HG02938 (cell line): ENCODE results near the gene CAND2.
"Not testable (repeated sequence)": the region's sequence is repeated elsewhere in the genome, so short reads cannot be mapped to it uniquely, and the experiment has no call there.

Experiments
- ATAC-seq: cut with Tn5 transposase; IDR thresholded peaks from one replicate; pipeline ENCODE4 v1.9.1; 2021; ENCODE audit warnings: mild to moderate bottlenecking, moderate library complexity; ENCODE audit not compliant: unreplicated experiment

The CAND2 gene

DNA sequence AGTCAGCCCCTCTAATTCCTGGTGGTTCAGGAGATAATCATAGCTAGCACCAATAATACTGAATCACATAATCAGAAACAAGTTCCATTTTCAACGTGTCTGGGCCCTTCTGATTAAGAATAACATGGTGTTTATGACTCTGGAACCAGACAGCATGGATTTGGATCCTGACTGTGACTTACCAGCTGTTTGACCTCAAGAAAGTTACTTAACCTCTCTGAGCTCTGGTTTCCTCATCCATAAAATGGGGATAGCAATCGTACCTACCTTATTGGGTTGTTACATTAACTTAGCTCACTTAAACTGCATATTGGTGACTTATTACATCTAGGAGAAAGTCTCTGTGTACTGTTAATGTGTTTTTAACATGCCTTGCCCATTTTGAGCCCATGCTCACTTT lies 26.7 kb upstream of the CAND2 start:
- ATAC-seq = no peak

DNA sequence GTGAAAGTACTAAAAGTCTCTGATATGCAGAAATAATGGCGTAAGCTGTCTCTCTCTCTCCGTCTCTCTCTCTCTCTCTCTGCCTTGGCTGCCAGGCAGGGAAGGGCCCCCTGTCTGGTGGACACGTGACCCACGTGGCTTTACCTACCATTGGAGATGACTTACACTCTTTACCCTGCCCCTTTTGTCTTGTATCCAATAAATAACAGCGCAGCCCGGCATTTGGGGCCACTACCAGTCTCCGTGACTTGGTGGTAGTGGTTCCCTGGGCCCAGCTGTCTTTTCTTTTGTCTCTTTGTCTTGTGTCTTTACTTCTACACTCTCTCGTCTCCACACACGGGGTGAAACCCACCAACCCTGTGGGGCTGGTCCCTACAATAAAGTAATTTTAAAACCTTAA lies 25.2 kb upstream of the CAND2 start:
- ATAC-seq = no peak

DNA sequence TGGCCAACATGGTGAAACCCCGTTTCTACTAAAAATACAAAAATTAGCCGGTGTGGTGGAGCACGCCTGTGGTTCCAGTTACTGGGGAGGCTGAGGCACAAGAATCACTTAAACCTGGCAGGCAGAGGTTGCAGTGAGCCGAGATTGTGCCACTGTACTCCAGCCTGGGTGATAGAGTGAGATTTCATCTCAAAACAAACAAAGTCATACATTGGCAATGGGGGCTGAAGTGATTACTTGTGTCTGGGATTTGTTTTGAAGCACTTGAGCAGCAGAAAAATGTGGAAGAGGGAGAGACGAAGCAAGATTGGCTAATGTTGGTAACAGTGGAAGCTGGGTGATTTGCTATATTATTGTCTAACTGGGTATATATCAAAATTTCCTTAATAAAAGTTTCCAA lies 24.0 kb upstream of the CAND2 start:
- ATAC-seq = no peak

DNA sequence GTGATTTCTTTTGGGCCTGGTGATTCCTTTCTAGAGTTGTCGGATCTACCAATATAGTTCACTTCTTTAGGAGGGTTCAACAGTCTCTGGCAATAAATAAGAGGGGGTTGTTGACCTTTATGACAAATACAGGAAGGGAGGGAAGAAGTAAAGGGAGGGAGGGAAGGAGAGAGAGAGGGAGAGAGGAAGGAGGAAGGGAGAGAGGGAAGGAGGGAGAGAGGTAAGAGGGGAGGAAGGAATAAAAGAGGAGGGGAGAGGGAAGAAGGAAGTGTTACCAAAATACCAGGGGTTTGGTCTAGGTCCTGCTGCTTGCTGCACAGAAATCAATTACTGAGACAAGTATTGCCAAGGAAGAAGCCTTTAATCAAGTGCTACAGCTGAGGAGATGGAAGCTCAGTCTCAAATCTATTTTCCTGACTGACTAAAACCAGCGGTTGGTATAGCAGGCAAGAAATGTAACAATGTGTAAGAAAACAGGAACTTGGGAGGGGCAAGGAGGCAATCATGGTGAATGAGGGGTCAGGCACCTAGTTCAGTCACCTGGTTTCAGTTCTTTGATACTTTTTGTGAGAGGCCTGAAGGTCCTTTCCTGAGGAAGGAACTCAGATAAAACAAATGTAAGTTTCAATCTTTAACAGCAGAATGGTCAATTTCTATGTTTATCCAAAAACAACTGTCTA lies 23.3 kb upstream of the CAND2 start:
- ATAC-seq = no peak

DNA sequence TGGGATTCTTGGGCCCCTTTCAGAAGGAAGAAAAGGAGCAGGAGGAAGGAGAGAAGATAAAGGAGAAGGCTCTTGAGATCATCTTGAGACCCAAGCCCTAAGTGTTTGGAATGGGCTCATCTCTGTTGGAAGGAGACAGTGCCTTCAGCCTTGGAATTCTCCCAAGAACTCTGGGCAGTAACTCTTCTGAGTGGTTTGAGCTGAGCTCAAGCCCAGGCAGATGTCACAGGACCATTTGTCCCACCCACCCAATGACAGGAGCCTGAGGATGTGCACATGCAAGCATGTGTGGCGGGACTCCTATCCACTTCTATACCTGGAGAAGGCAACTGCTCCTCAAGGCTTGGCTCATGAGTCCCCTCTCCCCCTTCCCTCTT lies 22.8 kb upstream of the CAND2 start:
- ATAC-seq = no peak

DNA sequence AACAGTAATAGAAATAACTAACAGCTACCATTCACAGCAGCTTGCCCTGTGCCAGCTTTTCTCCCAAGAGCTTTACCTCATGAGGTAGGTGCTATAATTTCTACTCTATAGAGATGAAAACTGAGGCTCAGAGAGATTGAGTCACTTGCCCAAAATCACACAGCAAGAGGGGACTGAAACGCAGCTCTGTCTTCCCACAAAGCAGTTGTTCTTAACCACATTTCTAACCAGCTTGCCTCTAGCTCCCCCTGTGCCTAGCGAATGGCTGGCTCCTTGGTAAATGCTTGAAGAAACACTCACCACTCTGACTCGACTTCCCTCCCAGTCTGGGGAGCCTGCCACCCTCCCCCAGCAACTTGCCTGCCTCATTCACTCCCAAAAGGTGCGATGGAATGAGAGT lies 21.9 kb upstream of the CAND2 start:
- no peak for ATAC-seq

DNA sequence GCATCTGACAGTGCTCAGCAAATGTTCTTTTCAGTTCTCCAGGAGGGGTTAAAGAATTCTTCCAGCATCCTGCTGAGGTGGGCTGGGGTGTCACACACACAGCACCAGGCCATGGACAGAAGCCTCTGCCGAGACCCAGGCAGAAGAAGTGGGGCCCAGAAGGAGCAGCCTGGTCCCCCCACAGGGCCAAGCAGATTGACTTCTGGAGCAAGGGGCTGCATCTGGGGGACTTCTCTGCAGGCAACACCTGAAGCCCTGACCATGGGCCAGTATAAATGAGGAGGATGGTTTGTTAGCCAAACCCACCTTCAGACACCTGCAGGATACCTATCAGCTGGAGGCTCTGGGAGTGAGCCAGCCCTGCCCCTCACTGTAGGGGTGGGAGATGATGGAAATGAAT lies 21.3 kb upstream of the CAND2 start:
- ATAC-seq = no peak

DNA sequence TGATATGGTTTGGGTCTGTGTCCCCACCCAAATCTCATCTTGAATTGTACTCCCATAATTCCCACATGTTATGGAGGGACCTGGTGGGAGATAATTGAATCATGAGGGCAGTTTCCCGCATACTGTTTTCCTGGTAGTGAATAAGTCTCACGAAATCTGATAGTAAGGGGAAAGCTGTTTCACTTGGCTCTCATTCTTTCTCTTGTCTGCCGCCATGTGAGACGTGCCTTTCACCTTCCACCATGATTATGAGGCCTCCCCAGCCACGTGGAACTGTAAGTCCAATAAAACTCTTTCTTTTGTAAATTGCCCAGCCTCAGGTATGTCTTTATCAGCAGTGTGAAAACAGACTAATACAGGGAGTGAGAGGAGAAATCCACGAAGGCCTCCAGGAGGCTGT lies 20.5 kb upstream of the CAND2 start:
- not testable (repeated sequence) for ATAC-seq

DNA sequence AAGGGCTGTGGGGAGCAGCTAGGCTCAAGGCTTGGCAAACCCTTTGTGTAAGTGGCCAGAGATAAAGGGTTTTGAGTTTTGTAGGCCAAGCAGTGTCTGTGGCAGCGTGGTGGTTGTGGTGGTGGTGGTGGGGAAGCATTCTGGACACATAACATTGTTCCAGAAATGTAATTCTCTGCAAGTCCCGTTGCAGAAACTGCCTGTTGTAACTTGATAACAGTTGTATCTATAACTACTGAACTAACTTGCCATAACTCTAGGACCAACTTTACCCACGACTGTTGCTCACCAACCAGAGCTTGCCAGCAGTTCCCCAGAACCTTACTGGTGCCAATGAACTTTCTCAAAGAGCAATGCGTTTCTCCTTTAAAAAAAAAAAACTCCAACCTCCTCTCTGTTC lies 19.3 kb upstream of the CAND2 start:
- no peak for ATAC-seq

DNA sequence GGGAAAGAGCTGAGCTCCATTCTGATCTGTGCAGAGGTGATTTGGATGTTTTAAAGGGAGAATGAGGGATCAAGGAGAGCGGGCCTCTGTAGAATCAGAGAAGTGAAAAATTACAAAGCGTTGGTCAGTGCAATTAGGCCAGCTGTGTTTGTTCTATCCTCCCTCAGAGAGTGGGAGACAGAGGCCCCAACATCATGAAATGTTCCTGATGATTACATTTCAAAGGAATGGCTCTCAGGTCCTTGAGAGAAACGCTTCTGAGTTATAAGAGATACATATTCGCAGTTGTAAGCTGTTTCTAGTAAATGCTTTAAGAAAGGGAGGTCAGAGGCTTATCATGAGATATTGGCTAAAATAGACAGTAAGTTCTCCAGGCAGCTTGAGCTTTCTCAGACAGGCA lies 15.7 kb upstream of the CAND2 start:
- no peak for ATAC-seq

DNA sequence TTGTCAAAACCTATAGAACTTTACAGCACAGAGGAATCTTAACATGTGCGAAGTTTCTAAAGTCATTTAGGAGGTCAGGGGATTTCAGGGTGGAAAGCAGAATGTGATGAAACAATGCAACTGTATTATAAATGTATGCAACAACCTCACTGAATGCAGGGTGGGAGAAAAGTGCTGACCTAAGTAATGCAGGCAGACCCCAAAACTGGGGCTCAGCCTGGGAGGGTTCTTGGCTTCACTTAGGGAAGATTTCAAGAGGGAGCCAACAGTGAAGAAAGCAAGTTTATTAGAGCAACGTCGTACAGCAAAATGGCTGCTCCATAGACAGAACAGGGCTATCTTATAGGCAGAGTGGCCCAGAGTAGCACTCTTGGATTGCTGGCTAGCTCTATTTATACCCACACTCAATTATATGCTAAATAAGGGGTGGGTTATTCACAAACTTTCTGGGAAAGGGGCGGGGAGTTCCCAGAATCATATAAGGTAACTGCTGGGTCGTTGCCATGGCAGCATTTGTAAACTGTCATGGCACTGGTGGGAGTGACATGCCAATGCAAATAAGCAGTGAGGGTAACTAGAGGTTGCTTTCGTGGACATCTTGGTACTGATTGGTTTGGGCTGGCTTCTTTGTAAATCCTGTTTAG lies 14.2 kb upstream of the CAND2 start:
- no peak for ATAC-seq

DNA sequence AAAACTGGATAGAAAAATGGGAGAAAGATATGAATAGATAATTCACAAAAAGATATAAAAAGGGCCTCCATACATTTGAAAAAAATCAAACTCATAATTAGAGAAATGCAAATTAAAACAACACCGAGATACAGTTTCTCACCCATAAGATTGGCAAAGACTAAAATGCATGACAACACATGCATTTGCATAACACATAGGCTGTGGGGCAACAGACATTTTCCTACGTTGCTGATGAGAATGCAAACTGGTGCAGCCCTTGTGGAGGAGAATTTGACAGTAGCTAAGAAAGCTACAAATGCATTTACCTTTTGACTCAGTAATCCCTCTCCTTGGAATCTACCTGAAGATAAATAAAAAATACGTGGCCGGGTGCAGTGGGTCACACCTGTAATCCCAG lies 11.4 kb upstream of the CAND2 start:
- ATAC-seq = no peak

DNA sequence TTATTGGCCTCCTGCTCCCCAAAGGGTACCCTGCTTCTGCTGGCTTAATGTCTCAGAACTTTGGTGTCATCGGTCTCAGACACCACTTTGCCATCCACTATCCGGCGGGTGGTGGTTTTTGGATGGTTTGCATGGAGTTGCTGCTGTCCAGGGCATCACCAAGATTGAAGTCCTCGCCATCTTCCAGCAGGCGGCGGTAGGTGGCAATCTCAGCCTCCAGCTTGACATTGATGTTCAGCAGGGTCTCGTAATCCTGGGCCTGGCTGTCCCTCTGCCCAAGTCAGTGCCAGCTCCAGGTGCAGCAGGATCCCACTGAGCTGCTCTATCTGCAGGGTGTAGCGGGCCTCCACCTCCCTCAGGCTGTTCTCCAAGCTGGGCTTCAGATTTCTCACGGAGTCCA lies 9.1 kb upstream of the CAND2 start:
- ATAC-seq = not testable (repeated sequence)

DNA sequence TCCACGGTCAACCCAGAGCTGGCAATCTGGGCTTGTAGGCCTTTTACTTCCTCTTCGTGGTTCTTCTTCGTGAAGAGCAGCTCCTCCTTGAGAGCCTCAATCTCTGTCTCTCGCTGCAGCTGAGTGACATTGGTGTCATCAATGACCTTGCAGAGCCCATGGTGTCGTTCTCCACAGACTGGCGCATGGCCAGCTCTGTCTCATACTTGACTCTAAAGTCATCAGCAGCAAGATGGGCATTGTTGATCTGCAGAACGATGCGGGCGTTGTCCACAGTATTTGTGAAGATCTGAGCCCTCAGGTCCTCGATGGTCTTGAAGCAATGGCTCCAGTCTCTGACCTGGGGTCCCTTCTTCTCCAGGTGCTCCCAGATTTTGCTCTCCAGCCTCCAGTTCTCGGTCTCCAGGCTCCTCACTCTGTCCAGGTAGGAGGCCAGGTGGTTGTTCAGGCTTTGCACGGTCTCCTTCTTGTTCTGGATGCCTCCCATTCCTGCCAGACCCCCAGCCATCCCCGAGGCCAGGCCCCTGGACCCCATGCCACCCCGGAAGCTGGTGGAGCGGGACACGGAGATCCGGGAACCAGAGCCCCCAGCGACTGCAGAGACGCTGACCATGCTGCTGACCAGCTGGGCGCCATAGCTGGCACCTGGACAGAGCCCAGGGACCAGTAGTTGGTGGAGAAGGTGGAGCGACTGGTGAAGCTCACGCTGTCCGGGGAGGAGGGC lies 8.4 kb upstream of the CAND2 start:
- not testable (repeated sequence) for ATAC-seq

DNA sequence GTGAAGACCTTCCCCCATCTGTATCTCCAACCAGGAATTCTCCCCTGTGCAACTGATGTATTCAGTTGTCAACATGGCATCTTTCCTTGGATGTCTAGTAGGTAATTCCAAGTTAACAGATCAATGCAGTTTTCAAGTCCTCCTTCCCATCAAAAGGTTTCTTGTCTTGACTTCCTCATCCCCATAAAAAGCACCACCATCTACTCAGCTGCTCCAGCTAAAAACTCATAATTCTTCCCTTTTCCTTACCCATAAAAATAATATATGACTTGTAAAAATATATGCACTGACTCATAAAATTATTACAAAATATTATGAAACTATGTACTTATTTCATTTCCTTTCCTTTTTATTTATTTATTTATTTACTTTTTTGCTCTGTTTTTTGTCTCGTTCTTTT lies 5.0 kb upstream of the CAND2 start:
- ATAC-seq = no peak

DNA sequence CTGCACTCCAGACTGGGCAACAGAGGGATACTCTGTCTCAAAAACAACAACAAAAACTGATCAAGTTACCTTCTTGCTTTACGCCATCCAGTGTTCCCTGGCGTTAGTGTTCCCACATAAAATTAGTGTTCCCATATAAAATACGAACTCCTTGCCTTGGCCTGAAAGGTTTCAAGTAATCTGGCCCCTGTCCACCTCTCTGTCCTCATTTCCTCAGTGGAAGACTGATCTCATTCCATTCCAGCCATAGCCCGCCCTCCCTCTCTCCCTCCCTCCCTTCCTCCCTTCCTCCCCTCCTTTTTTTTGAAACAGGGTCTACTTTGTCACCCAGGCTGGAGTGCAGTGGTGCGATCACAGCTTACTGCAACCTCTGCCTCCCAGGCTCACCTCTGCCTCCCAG lies 2.8 kb upstream of the CAND2 start:
- no peak for ATAC-seq

DNA sequence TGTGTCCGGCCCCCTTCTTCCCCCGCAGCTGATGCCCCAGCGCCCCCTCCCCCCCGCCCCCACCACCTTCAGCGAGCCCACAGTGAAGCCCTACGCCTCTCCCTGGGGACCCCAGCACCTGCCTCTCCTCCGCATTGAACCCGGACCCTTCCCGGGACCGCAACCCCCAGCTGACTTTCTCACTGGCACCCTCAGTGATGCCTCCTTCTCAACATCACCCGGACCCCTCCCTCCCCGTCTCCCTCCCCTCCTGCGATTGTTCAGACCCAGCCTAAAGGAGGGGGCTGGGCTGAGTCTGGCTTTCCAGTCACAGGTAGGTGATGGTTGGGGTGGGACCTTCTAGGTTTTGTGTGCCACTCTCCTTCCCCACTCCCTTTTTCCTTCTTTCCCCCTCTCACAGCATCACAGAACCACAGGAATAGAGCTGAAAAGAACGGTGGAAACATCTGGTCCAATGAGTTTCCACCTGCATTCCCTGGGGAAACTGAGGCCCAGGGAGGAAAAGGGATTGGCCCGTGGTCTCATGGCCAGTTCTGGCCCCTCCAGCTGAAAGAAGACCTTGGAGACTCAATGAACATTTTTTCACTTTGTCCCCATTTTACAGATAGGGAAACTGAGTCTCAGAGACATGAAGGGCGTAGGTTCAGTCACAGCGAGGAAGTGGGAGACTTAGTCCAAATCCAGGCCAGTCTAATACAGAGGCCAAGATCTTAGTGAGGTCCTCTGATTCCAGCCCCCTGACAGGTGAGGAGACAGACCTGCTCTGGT lies 828 bp downstream of the CAND2 start:
- ATAC-seq = no peak

DNA sequence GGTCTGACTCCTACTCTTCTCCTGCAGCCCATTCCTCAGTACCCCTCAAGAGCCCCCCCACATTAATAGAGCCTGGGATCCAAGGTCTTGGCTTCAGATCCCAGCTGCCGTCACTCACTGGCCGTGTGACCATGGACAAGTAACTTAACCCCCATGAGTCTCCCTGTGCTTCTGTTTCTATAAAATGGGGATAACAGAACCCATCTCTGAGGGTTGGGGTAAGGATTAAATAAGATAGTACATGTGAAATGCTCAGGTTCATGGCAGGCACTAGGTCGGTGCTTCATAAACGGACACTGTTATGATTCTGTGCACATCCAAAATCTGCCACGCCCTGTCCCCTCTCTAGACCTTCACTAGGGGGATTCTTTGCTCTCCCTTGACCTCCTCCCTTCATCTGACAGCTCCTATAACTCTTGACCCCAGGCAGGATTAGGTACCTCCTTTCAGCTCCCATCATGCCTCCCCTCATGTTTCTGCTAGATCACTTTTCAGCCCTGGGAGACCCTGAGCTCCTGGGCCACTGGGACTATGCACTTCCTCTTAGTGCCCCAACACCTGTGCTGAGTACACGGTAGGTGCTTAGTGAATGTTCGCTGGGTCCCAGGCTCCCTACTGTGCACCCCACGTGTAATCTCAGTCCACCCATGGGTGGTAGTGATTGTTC lies 1.5 kb downstream of the CAND2 start:
- no peak for ATAC-seq

DNA sequence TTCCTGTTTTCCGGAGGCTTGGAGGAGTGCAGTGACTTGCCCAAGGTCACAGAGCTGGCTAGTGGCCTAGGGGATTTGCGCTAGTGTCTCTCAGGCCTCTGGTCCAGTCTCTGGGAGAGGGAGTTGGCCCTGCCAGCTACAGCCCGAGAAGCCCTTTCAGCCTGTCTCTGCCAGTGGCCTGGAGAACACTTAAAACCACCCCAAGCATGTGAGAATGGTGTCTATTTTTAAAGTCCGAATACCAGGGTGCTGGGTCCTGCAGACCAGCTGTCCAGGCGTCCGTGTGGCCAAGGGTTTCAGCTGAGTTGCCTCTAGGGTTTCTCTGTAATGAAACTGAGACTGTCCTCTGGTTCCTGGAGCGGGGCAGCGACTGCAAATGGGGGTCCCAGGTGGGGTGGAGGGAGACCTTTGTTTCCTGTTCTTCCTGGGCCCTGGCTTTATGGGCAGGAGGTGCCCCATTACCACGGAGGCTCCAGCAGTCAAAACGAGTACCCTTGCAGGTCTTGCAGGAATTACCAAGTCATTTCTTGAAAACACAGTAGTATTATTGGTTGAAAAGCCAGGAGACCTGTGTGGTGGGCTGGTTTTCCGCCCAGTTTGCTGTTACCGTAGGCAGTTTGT lies 2.2 kb downstream of the CAND2 start:
- no peak for ATAC-seq

DNA sequence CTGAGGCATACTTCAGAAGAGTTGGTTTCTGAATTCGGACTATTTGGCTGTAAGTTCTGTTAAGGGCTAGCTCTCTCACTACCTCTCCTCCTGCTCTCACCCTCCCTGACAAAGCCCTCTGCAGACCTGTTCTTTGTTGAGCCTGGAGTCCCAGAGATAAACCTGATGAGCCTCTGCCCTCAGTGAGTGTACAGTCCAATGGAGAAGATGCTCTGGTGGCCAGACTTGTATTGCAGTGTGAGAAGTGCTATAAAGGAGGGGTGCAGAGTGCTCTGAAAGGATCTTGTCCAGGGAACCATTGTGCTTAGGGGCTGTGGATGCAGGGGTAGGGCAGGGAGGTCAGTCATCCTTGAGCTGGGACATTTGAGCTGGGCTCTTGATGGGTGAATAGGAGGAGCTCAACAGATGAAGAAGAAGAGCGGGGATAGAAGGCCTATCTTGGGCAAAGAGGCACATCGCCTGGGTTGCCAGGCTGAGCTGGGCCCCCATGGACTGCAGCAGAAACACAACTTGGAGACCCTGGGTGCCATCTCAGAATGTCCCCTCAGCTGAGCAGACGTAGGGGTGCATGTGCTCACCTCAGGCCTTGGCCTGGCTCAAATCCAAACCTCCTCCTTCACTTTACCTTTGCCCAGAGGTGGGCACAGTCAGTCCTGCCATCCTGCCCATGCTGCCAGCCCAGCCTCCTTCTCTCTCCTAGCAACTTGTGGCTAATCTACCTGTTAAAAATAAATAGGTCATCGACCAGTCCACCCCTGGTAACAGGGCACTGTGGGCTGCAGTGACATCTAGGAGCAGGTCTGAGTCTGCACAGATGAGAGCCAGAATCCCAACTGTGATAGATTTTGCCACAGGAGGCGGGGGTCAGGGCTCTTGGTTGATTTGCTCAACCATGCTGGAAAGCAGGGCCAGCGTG lies 3.3 kb downstream of the CAND2 start:
- no peak for ATAC-seq
